ENCODE measurements around the gene USH1C.

GRCh38 chr11:17449158-17449557 is 95.1 kb downstream of the USH1C start:
- TF ChIP-seq PATZ1 (CRISPR knock-in tag; IDR thresholded peaks at IDR 0.05; ENCODE audit: borderline replicate concordance) (no peak), OSR1 (CRISPR knock-in tag; IDR thresholded peaks at IDR 0.05) (no peak), ZFP30 (CRISPR knock-in tag; IDR thresholded peaks at IDR 0.05) (no peak), PPARA (CRISPR knock-in tag; IDR thresholded peaks at IDR 0.05; ENCODE audit: borderline replicate concordance) (no peak), GLIS3 (CRISPR knock-in tag; IDR thresholded peaks at IDR 0.05) (no peak), RARB (CRISPR knock-in tag; IDR thresholded peaks at IDR 0.05) (no peak), ZNF8 (CRISPR knock-in tag; IDR thresholded peaks at IDR 0.05) (no peak), SNAI2 (CRISPR knock-in tag; IDR thresholded peaks at IDR 0.05) (no peak), TCF4 (CRISPR knock-in tag; IDR thresholded peaks at IDR 0.05; ENCODE audit: borderline replicate concordance) (no peak), ZFP3 (CRISPR knock-in tag; IDR thresholded peaks at IDR 0.05) (no peak)

Measured in SK-N-SH treated with all-trans-retinoic acid at 6 μM for 48 hours (cell line).